Esophagus muscularis mucosa (tissue), 4 donors: ENCODE data around the gene HSD17B14. TPM values are rescaled to one million over a fixed set of nuclear protein-coding genes. Genes with fewer than 3 reads are reported as not detected.

Experiments used
- small RNA-seq, 3 donors: library from RNA; depleted of rRNA; stranded (forward); fragments of <200 nt; gene quantifications; one replicate each; pipeline ENCODE3, GENCODE V24; 2016
- total RNA-seq, 4 donors: library from RNA; depleted of rRNA; stranded (reverse); fragments of >200 nt; gene quantifications; one replicate each; pipeline versions ENCODE4 v1.1.0 to v1.2.1, GENCODE V29; 2016

Gene HSD17B14
- total RNA-seq, 4 donors from 2014 or later = 7.1 to 8.9 (median 7.8) TPM

Small RNA genes within 50 kb of the gene (small RNA-seq; reads per million reads assigned to genes)
- 0 reads per million in 3 donors for gene RNU6-317P

Other genes starting within 250 kb of the HSD17B14 start
- not detected for gene SPACA4, start 229.7 kb downstream of the HSD17B14 start, total RNA-seq
- under 1 TPM; 0.32 to 0.69 (median 0.37) TPM for gene FAM83E, start 221.4 kb downstream of the HSD17B14 start, total RNA-seq
- gene RPL18, start 217.3 kb downstream of the HSD17B14 start, total RNA-seq = 1,000 to 10,000 TPM; 1,298 to 2,105 (median 1,742) TPM
- 10 to 100 TPM; 15.9 to 24.5 (median 17.0) TPM for gene SPHK2, start 217.0 kb downstream of the HSD17B14 start, total RNA-seq
- 1 to 10 TPM; 3.0 to 9.3 (median 7.2) TPM for gene DBP, start 199.1 kb downstream of the HSD17B14 start, total RNA-seq
- gene CA11, start 190.3 kb downstream of the HSD17B14 start, total RNA-seq = 10 to 100 TPM; 11.9 to 16.5 (median 14.9) TPM
- under 1 TPM in 3 of 4 donors, not detected in 1; under 0.01 to 0.34 (median 0.17) TPM for gene NTN5, start 163.5 kb downstream of the HSD17B14 start, total RNA-seq
- gene FUT2, start 140.5 kb downstream of the HSD17B14 start, total RNA-seq = not detected
- gene MAMSTR, start 116.8 kb downstream of the HSD17B14 start, total RNA-seq = 1 to 10 TPM in 3 of 4 donors, under 1 TPM in 1; 0.99 to 2.9 (median 1.8) TPM
- gene RASIP1, start 95.9 kb downstream of the HSD17B14 start, total RNA-seq = 10 to 100 TPM; 15.0 to 27.7 (median 22.8) TPM
- gene IZUMO1, start 89.6 kb downstream of the HSD17B14 start, total RNA-seq = not detected
- 1 to 10 TPM in 3 of 4 donors, under 1 TPM in 1; 0.83 to 2.5 (median 2.1) TPM for gene FUT1, start 83.8 kb downstream of the HSD17B14 start, total RNA-seq
- gene FGF21, start 81.0 kb downstream of the HSD17B14 start, total RNA-seq = not detected
- 10 to 100 TPM; 59.0 to 93.3 (median 63.9) TPM for gene BCAT2, start 25.5 kb downstream of the HSD17B14 start, total RNA-seq
- gene PLEKHA4, start 32.1 kb upstream of the HSD17B14 start, total RNA-seq = 10 to 100 TPM; 11.4 to 27.4 (median 18.9) TPM
- gene PPP1R15A, start 35.9 kb upstream of the HSD17B14 start, total RNA-seq = 10 to 100 TPM; 40.3 to 98.7 (median 64.4) TPM
- gene TULP2, start 62.3 kb upstream of the HSD17B14 start, total RNA-seq = 1 to 10 TPM in 1 of 4 donors, under 1 TPM in 3; 0.75 to 1.3 (median 0.83) TPM
- gene NUCB1, start 63.8 kb upstream of the HSD17B14 start, total RNA-seq = 100 to 1,000 TPM; 179 to 356 (median 284) TPM
- gene DHDH, start 97.2 kb upstream of the HSD17B14 start, total RNA-seq = under 1 TPM in 1 of 4 donors, not detected in 3; 0.57 TPM
- gene BAX, start 118.4 kb upstream of the HSD17B14 start, total RNA-seq = 10 to 100 TPM; 39.0 to 50.4 (median 42.3) TPM
- 1,000 to 10,000 TPM; 3,246 to 4,339 (median 3,896) TPM for gene FTL, start 128.8 kb upstream of the HSD17B14 start, total RNA-seq
- 10 to 100 TPM; 33.3 to 39.3 (median 37.3) TPM for gene GYS1, start 156.8 kb upstream of the HSD17B14 start, total RNA-seq
- gene RUVBL2, start 157.4 kb upstream of the HSD17B14 start, total RNA-seq = 100 to 1,000 TPM in 2 of 4 donors, 10 to 100 TPM in 2; 72.7 to 113 (median 97.6) TPM
- not detected for gene LHB, start 180.6 kb upstream of the HSD17B14 start, total RNA-seq
- gene CGB3, start 187.8 kb upstream of the HSD17B14 start, total RNA-seq = not detected
- gene CGB2, start 195.4 kb upstream of the HSD17B14 start, total RNA-seq = not detected
- gene CGB1, start 200.4 kb upstream of the HSD17B14 start, total RNA-seq = not detected
- gene CGB5, start 207.4 kb upstream of the HSD17B14 start, total RNA-seq = not detected
- gene CGB8, start 212.6 kb upstream of the HSD17B14 start, total RNA-seq = not detected
- gene CGB7, start 221.3 kb upstream of the HSD17B14 start, total RNA-seq = not detected
- gene NTF4, start 228.3 kb upstream of the HSD17B14 start, total RNA-seq = not detected
- not detected for gene KCNA7, start 236.2 kb upstream of the HSD17B14 start, total RNA-seq
- gene SNRNP70, start 249.0 kb upstream of the HSD17B14 start, total RNA-seq = 100 to 1,000 TPM; 101 to 209 (median 145) TPM